Measurements from ENCODE around the gene CPEB2.
A peak's percentile ranks its signal among the peaks of the same experiment; 100 is the strongest.

Gene CPEB2

GRCh38 chr4:15001869-15002658 is at the start of gene CPEB2:
CPEB2 (plus strand) TSS chr4:15002481; CDS start chr4:15002674, 193 bp downstream.
- peak; percentile 98 for DNase-seq (ENCODE audit: low read depth)

GRCh38 chr4:14958436-14958835 is 43.8 kb upstream of the CPEB2 start:
- DNase-seq (ENCODE audit: low read depth), result no peak

- DNase-seq (ENCODE audit: low read depth), result no peak
These were observed 41.0 kb upstream of the CPEB2 start for GRCh38 chr4:14961292-14961691.

- DNase-seq (ENCODE audit: low read depth), result peak; percentile 28
These were observed 37.2 kb upstream of the CPEB2 start for GRCh38 chr4:14965071-14965470.

GRCh38 chr4:14967982-14968381 is 34.3 kb upstream of the CPEB2 start:
- peak; percentile 36 for DNase-seq (ENCODE audit: low read depth)

- DNase-seq (ENCODE audit: low read depth), result no peak
These were observed 24.5 kb upstream of the CPEB2 start for GRCh38 chr4:14977830-14978229.

- DNase-seq (ENCODE audit: low read depth), result peak; percentile 58
These were observed 17.8 kb upstream of the CPEB2 start for GRCh38 chr4:14984448-14984847.

GRCh38 chr4:14985161-14985560 is 17.1 kb upstream of the CPEB2 start:
- DNase-seq (ENCODE audit: low read depth), result no peak

- no peak for DNase-seq (ENCODE audit: low read depth)
These were observed 16.4 kb upstream of the CPEB2 start for GRCh38 chr4:14985843-14986242.

GRCh38 chr4:14987054-14987453 is 15.2 kb upstream of the CPEB2 start:
- no peak for DNase-seq (ENCODE audit: low read depth)

- no peak for DNase-seq (ENCODE audit: low read depth)
These were observed 11.8 kb upstream of the CPEB2 start for GRCh38 chr4:14990484-14990883.

GRCh38 chr4:14994242-14994641 is 8.0 kb upstream of the CPEB2 start:
- DNase-seq (ENCODE audit: low read depth), result peak; percentile 21

GRCh38 chr4:15001248-15001868 is 923 bp upstream of the CPEB2 start:
- peak; percentile 95 for DNase-seq (ENCODE audit: low read depth)

GRCh38 chr4:15002659-15003400 is 549 bp downstream of the CPEB2 start:
- DNase-seq (ENCODE audit: low read depth), result peak; percentile 96

GRCh38 chr4:15003401-15003890 is 1.2 kb downstream of the CPEB2 start:
- peak; percentile 13 for DNase-seq (ENCODE audit: low read depth)

GRCh38 chr4:15003891-15004738 is 1.8 kb downstream of the CPEB2 start:
- no peak for DNase-seq (ENCODE audit: low read depth)

GRCh38 chr4:15004739-15005301 is 2.5 kb downstream of the CPEB2 start:
- peak; percentile 79 for DNase-seq (ENCODE audit: low read depth)

GRCh38 chr4:15005474-15006115 is 3.3 kb downstream of the CPEB2 start:
- DNase-seq (ENCODE audit: low read depth), result no peak

GRCh38 chr4:15006416-15007024 is 4.2 kb downstream of the CPEB2 start:
- peak; percentile 7 for DNase-seq (ENCODE audit: low read depth)

GRCh38 chr4:15007201-15007600 is 4.9 kb downstream of the CPEB2 start:
- no peak for DNase-seq (ENCODE audit: low read depth)

Measured in fibroblast of gingiva (primary cell).